HG03159 (cell line): Measurements from ENCODE around the gene KIZ.
A peak's percentile ranks its signal among the peaks of the same experiment; 100 is the strongest.
"Not testable (repeated sequence)": the region's sequence is repeated elsewhere in the genome, so short reads cannot be mapped to it uniquely, and the experiment has no call there.

Experiments
- ATAC-seq: cut with Tn5 transposase; IDR thresholded peaks from one replicate; pipeline ENCODE4 v1.9.1; 2021; ENCODE audit warnings: mild to moderate bottlenecking, moderate library complexity; ENCODE audit not compliant: unreplicated experiment

KIZ gene

GRCh38 chr20:21225215-21225947, 99.5 kb downstream of the KIZ start:
- ATAC-seq, result no peak

- peak; percentile 91 for ATAC-seq
Measured at GRCh38 chr20:21228511-21228910, 102.6 kb downstream of the KIZ start.

DNA sequence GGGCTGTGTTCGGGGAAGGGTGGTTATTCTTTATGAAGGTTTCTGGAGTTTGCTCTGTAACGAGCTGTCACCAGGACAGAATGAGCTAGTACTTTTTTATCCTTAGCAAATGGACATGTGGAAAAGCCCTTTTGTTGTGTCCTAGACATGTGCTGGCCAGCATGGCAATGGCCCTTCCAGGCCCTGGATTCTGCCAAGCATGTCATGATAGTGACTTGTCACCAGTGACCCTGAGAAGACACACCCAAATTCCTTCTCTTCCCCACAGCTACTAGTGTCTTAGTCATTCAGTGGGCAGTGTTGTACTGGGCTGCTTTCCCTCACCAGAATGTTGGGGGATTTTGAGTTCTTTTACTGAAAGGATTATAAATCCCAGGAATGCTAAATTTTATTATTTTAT, 103.3 kb downstream of the KIZ start:
- ATAC-seq, result no peak

DNA sequence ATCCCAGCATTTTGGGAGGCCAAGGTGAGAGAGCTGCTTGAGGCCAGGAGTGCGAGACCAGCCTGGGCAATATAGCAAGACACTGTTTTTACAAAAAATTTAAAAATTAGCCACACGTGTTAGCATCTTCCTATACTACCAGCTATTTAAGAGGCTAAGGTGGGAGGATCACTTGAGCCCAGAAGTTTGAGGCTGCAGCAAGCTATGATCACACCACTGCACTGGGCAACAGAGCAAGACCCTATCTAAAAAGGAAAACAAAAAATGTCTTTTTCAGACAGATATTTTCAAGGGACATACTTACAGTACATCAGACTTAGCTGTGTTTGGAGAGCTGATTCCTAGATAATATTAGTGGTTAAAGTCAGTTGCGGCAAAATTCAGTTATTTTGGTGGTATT, 104.3 kb downstream of the KIZ start:
- ATAC-seq, result no peak

DNA sequence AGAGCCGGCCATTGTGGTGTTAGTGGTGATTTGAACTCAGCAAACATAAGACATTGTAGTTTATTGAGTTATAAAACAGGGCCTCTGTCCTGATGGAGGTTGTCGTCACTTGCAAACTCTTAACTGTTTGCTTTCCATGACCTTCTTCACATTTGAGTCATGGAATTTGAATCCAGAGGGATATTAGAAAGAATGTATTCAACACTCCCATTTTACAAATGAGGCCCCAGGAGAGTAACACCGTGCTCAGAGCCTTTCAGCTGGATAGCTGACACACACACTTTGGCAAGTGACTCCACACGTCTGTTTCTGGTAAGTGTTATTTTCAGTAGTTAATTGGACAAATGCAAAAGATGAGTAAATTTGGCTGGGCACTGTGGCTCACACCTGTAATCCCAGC, 104.8 kb downstream of the KIZ start:
- no peak for ATAC-seq

GRCh38 chr20:21232546-21233280, 106.8 kb downstream of the KIZ start:
- no peak for ATAC-seq

DNA sequence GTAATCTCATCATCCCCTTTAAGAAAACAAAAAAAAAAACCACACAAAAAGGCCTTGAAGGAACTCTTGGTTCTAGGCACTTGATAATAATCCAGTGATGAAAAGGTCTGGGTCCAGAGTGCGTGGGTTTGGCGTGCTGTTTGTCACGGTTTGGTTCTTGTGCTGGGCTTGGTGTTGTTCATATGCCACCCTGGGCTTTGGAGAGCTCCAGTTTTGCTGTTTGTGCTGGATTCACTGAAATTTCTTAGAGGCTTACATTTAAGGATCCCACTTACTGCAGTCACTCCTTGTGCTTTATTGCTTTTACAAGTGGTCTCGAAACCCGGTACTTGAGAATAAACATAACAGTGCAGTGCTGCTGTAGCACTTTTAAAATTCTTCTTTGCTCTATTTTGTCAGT, 108.4 kb downstream of the KIZ start:
- no peak for ATAC-seq

GRCh38 chr20:21234806-21235483, 109.1 kb downstream of the KIZ start:
- ATAC-seq, result no peak

GRCh38 chr20:21235484-21236445, 109.9 kb downstream of the KIZ start:
- no peak for ATAC-seq

DNA sequence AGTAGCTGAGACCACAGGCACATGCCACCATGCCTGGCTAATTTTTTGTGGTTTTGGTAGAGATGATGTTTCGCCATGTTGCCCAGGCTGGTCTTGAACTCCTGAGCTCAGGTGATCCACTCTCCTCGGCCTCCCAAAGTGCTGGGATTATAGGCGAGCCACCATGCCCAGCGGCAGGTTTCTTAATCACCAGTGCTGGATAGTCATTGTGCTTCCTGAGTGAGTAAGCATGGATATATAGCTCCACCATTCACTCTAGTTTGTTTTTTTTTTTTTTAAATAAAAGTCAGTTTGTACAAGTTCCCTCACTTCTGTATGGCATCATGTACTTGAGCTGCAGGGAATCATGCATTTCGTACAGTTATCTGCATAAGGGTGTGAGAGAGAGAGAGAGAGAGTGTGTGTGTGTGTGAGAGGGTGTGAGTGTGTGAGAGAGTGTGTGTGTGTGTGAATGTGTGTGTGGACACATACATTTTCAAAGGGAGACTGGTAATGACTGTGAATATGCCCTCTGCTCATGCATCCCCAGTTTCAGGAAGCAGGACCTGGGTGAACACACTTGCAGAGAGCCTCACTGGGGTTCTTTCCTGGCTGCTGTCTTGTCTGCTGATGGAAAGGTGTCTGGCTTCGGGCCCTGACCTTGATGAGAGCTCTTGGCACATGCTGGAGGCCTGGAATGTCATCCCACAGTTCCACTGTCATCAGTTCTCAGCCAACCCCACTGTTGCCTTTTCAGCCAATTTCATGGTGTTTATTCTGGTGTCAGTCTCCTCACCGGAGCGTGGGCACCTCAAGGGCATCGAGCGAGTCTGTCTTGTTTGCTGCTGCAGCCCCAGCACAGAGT, 112.3 kb downstream of the KIZ start:
- no peak for ATAC-seq

GRCh38 chr20:21238818-21239536, 113.1 kb downstream of the KIZ start:
- no peak for ATAC-seq

DNA sequence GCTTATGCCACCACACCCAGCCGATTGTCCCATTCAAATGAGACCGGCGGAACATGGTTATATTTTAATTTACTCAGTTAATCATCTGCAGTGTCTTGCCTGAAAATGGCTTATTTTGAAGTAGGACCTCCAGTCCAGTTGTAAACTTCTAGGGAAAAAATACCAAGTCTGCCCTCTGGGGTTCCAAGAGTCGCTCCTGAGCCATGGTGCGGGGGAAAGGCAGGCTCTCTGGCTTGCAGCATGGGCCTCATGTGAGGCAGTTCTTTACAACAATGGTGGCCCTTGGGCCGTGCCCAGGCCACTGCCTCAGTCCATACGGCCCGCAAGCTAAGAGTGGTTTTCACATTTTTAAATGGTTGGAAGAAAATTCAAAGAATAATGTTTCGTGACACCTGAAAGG, 114.5 kb downstream of the KIZ start:
- no peak for ATAC-seq

DNA sequence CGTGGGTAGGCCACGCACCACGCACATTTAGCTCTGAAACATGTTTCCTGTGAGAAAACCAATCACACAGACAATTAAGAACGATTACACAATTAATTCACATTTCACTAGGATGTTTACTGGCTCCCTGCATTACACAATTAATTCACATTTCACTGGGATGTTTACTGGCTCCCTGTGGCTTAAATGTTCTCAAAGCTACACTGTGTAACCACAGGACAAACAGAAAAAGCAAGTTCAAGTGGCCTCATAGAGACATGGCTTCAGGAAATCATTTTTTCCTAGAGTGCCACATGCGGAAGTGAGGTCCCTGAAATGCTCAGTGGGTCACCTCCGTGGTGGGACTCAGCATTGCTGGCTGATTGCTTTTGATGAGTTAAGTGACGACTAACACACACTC, 115.5 kb downstream of the KIZ start:
- ATAC-seq, result no peak

DNA sequence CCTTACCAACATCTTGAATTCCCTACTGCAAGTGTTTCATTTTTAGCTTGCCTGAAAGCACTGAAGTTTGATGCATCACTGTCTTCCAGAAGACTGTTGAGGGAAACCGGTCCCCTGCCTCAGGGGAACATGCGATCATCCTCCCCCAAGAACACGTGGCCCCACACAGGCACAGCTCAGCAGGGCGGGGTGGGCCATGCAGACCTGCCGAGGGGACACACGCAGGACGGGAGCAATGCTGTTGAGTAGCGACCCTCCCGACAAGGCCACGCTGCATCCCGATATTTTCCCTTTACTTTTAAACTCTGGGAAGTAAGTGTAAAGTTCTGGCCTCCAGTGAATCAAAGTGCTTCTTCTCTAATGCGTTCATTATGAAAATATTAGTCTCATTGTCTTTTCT, 117.9 kb downstream of the KIZ start:
- ATAC-seq, result no peak

DNA sequence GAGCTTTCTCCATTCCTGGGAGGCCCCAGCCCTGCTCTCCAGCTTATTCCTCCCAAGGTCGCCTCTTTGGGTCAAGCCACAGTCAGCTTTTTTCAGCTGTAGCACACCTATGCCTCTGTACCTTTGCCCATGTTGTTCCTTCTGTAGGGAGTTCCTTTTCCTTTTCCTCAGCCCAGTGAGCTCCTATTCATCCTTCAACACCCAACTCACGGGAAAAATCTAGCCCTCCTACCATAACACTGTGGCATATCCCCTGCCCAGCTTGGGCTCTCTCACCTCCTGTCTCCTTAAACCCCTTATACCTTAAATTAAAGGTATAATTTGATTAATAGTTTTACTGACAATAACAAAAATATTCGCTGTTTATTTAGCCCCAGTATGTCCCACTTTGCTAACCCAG, 118.9 kb downstream of the KIZ start:
- ATAC-seq, result no peak

- no peak for ATAC-seq
Measured at GRCh38 chr20:21246161-21246560, 120.3 kb downstream of the KIZ start.

- not testable (repeated sequence) for ATAC-seq
Measured at GRCh38 chr20:21247603-21248095, 121.8 kb downstream of the KIZ start.

- no peak for ATAC-seq
Measured at GRCh38 chr20:21251278-21251677, 125.4 kb downstream of the KIZ start.

GRCh38 chr20:21257192-21257591, 131.3 kb downstream of the KIZ start:
- no peak for ATAC-seq
